ENCODE results near the gene MRPL28.

DNA sequence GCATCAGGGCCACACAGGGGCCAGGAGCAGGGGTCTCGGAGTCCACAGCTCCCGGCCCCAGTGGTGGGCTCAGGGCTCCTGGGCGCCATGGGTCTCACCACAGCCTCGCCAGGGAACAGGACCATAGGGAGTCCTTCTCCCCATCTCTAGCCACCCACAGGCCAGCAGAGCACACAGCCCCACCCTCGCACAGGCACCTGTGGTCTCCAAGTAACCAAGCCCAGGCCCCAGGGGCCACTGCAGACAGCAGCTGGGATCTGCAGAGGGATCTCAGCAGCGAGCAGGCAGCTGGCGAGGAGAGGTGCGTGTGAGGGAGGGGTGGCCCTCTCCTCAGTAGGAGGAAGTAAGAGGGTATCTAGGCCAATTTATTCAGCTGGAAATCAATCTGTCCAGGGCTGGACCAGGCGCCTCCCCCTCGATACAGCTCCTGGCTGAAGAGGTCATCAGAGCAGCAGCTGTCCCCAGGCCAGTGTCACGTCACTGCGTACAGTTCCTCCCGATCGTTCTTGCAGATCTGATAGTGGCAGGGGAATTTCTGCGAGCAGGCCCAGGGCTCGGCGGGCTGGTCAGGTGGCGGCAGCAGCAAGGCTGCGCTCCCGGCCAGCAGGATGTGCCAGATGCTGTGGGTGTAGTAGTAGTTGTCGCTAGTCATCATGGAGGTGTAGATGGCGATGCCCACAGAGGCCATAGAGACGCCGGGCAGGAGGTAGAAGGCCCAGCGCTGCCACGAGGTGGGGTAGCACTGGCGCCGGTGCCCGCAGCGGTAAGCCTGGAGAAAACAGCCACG, 1.4 kb upstream of the MRPL28 start:
- TF ChIP-seq, protein P1, sequence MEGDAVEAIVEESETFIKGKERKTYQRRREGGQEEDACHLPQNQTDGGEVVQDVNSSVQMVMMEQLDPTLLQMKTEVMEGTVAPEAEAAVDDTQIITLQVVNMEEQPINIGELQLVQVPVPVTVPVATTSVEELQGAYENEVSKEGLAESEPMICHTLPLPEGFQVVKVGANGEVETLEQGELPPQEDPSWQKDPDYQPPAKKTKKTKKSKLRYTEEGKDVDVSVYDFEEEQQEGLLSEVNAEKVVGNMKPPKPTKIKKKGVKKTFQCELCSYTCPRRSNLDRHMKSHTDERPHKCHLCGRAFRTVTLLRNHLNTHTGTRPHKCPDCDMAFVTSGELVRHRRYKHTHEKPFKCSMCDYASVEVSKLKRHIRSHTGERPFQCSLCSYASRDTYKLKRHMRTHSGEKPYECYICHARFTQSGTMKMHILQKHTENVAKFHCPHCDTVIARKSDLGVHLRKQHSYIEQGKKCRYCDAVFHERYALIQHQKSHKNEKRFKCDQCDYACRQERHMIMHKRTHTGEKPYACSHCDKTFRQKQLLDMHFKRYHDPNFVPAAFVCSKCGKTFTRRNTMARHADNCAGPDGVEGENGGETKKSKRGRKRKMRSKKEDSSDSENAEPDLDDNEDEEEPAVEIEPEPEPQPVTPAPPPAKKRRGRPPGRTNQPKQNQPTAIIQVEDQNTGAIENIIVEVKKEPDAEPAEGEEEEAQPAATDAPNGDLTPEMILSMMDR (IDR thresholded peaks at IDR 0.05) = no peak
- TF ChIP-seq POLR2AphosphoS5 (IDR thresholded peaks at IDR 0.05) = no peak
- TF ChIP-seq POLR2A (IDR thresholded peaks at IDR 0.05) = no peak
